Brain microvascular endothelial cell (primary cell): ENCODE results near the gene TIAM2.
"Not testable (repeated sequence)": the region's sequence is repeated elsewhere in the genome, so short reads cannot be mapped to it uniquely, and the experiment has no call there.

Experiments used
- DNase-seq: peaks from one replicate; pipeline ENCODE4 v3.0.0-alpha.2; 2020
- H3K27ac ChIP-seq: fragments of 250-450 bp; sonication (Bioruptor Pico); 2 replicates; pipeline ENCODE4 v1.5.1; 2020; ENCODE audit warnings: mild to moderate bottlenecking, moderate library complexity
- H3K27me3 ChIP-seq: fragments of 250-450 bp; sonication (Bioruptor Pico); replicated peaks from 2 replicates; pipeline ENCODE4 v1.5.1; 2020; ENCODE audit warnings: mild to moderate bottlenecking
- H3K36me3 ChIP-seq: fragments of 250-450 bp; sonication (Bioruptor Pico); replicated peaks from 2 replicates; pipeline ENCODE4 v1.5.1; 2020; ENCODE audit warnings: mild to moderate bottlenecking
- H3K4me3 ChIP-seq: 2 replicates; pipeline ENCODE4 v1.5.1; 2011; ENCODE audit warnings: low read depth, mild to moderate bottlenecking, control low read depth, low read length, moderate library complexity
- CTCF ChIP-seq: IDR thresholded peaks from 2 replicates; pipeline ENCODE4 v1.5.1; 2011; ENCODE audit warnings: low read depth, mild to moderate bottlenecking, moderate library complexity, low read length, control low read depth, inconsistent platforms; ENCODE audit errors: missing control alignments
- in situ Hi-C: cut with HindIII; loops from 2 replicates; pipeline ENCODE4 v1.10.0; 2017; ENCODE audit warnings: low sequenced_read_pairs, low pct_ligation_motif_present

Gene TIAM2

GRCh38 chr6:154956771-154957522, 38.2 kb upstream of the TIAM2 start:
- DNase-seq = no peak
- Histone ChIP-seq H3K36me3 (no peaks in the 10 kb centered on the region), H3K4me3 (no peak overlapping the region), H3K27ac (no peak overlapping the region), H3K27me3 (no peaks in the 10 kb centered on the region)
- no peak for TF ChIP-seq CTCF
- in situ Hi-C loops = no loop called here

GRCh38 chr6:154958469-154958868, 36.6 kb upstream of the TIAM2 start:
- Histone ChIP-seq H3K36me3 (no peaks in the 10 kb centered on the region), H3K27me3 (no peaks in the 10 kb centered on the region), H3K27ac (no peak overlapping the region), H3K4me3 (no peak overlapping the region)
- TF ChIP-seq CTCF = no peak
- in situ Hi-C loops = no loop called here
- no peak for DNase-seq

- no peak for TF ChIP-seq CTCF
- DNase-seq = no peak
- Histone ChIP-seq H3K36me3 (no peaks in the 10 kb centered on the region), H3K27me3 (no peaks in the 10 kb centered on the region), H3K27ac (no peak overlapping the region), H3K4me3 (no peak overlapping the region)
- in situ Hi-C loops = no loop called here
Observed at GRCh38 chr6:154960299-154960843, 34.7 kb upstream of the TIAM2 start.

GRCh38 chr6:154960854-154961530, 34.1 kb upstream of the TIAM2 start:
- no peaks in the 10 kb centered on the region for H3K27me3 ChIP-seq
- no peak for DNase-seq
- no peak overlapping the region for H3K27ac ChIP-seq
- H3K4me3 ChIP-seq = no peak overlapping the region
- in situ Hi-C loops = no loop called here
- H3K36me3 ChIP-seq = no peaks in the 10 kb centered on the region
- no peak for TF ChIP-seq CTCF

- in situ Hi-C loops = no loop called here
- Histone ChIP-seq H3K27me3 (no peaks in the 10 kb centered on the region), H3K27ac (no peak overlapping the region), H3K4me3 (no peak overlapping the region), H3K36me3 (no peaks in the 10 kb centered on the region)
- TF ChIP-seq CTCF = no peak
- DNase-seq = peak; percentile 73
Observed at GRCh38 chr6:154962753-154963152, 32.4 kb upstream of the TIAM2 start.

- H3K27me3 ChIP-seq, DNase-seq, H3K36me3 ChIP-seq, in situ Hi-C loops, H3K4me3 ChIP-seq, H3K27ac ChIP-seq: not testable (repeated sequence)
Observed at GRCh38 chr6:154966065-154966770, 28.9 kb upstream of the TIAM2 start.
